ENCODE results near the gene STARD3. TPM values are rescaled to one million over a fixed set of nuclear protein-coding genes. Genes with fewer than 3 reads are reported as not detected.

STARD3 gene
- total RNA-seq, 1 experiment from 2014 or later: 75.3 TPM

GRCh38 chr17:39608142-39608981 lies 28.6 kb upstream of the STARD3 start:
- ChIA-PET CTCF (interaction anchor here (3.2 to 11.0 kb wide), 3 partner anchors 13 to 59 kb away, joined by 23 to 98 read pairs (median 86); no protein-coding TSS in a partner anchor), POLR2A (no interaction called here)
- DNase-seq (ENCODE audit: low spot score) (no peak), ATAC-seq (no peak)
- Mint-ChIP-seq H3K36me3 (no peaks in the 10 kb centered on the region), H3K27ac (no peak overlapping the region), H3K4me1 (peaks cover 21% of the 10 kb centered on the region), H3K9me3 (no peaks in the 10 kb centered on the region), H3K4me3 (no peak overlapping the region), H3K27me3 (ENCODE audit: low read depth) (peaks cover 91% of the 10 kb centered on the region)
- TF ChIP-seq FOXK1 (CRISPR knock-in tag; IDR thresholded peaks at IDR 0.05): no peak
- TF ChIP-seq SOX15 (CRISPR knock-in tag; IDR thresholded peaks at IDR 0.05): no peak
- no peak for TF ChIP-seq ELF4 (CRISPR knock-in tag; IDR thresholded peaks at IDR 0.05; ENCODE audit: low read depth)
- TF ChIP-seq NR1H2 (CRISPR knock-in tag; IDR thresholded peaks at IDR 0.05): no peak
- TF ChIP-seq ZBTB21 (CRISPR knock-in tag; IDR thresholded peaks at IDR 0.05; ENCODE audit: borderline replicate concordance): no peak
- no peak for TF ChIP-seq IRF1 (CRISPR knock-in tag; IDR thresholded peaks at IDR 0.05)

- TF ChIP-seq KAT7 (CRISPR knock-in tag; IDR thresholded peaks at IDR 0.05; ENCODE audit: borderline replicate concordance) (no peak), HMGA2 (CRISPR knock-in tag; IDR thresholded peaks at IDR 0.05) (no peak), ZBTB43 (CRISPR knock-in tag; IDR thresholded peaks at IDR 0.05) (no peak), SMAD3 (CRISPR knock-in tag; IDR thresholded peaks at IDR 0.05; ENCODE audit: borderline replicate concordance) (no peak), NR2C2 (CRISPR knock-in tag; IDR thresholded peaks at IDR 0.05) (no peak), ETV6 (CRISPR knock-in tag; IDR thresholded peaks at IDR 0.05) (no peak), MYBL2 (CRISPR knock-in tag; IDR thresholded peaks at IDR 0.05) (no peak), TEAD1 (CRISPR knock-in tag; IDR thresholded peaks at IDR 0.05) (no peak), OVOL2 (CRISPR knock-in tag; IDR thresholded peaks at IDR 0.05; ENCODE audit: borderline replicate concordance) (no peak), ZNF138 (CRISPR knock-in tag; conservative IDR thresholded peaks at IDR 0.05) (no peak), NFYB (CRISPR knock-in tag; conservative IDR thresholded peaks at IDR 0.05; ENCODE audit: low read depth) (no peak), PRRX2 (CRISPR knock-in tag; IDR thresholded peaks at IDR 0.05) (no peak), E2F4 (CRISPR knock-in tag; IDR thresholded peaks at IDR 0.05; ENCODE audit: borderline replicate concordance, low read depth) (no peak)
- no peak overlapping the region for H3K4me3 Mint-ChIP-seq
- H3K36me3 Mint-ChIP-seq: no peaks in the 10 kb centered on the region
- peaks cover 91% of the 10 kb centered on the region for H3K27me3 Mint-ChIP-seq (ENCODE audit: low read depth)
- DNase-seq (ENCODE audit: low spot score): no peak
- H3K4me1 Mint-ChIP-seq: peaks cover 16% of the 10 kb centered on the region
- POLR2A ChIA-PET: no interaction called here
- no peak for ATAC-seq
- no peaks in the 10 kb centered on the region for H3K9me3 Mint-ChIP-seq
- H3K27ac Mint-ChIP-seq: no peak overlapping the region
- CTCF ChIA-PET: interaction anchor here (1.6 kb wide), 1 partner anchor 61 kb away, joined by 6 read pairs; no protein-coding TSS in a partner anchor
Measured at GRCh38 chr17:39609416-39610025, 27.4 kb upstream of the STARD3 start.
